GM12878 (cell line): ENCODE measurements around the gene ARFRP1. TPM values are rescaled to one million over a fixed set of nuclear protein-coding genes. Genes with fewer than 3 reads are reported as not detected.

Source experiments
- ATAC-seq: fragments of 200-7000 bp; cut with Tn5 transposase; 3 replicates; pipeline ENCODE4 v1.9.1; 2020; ENCODE audit warnings: mild to moderate bottlenecking, moderate library complexity
- BruUV-seq: library from RNA; stranded (reverse); fragments of 400-500 nt; replicated peaks from 2 replicates; lab custom pipeline; 2021; lab: Mats Ljungman, UMichigan
- CTCF ChIA-PET: fragments of 300-600 bp; sonication (Branson Sonifier 250); formaldehyde crosslinking; extraction: SDS; loops from one replicate; lab custom pipeline; 2021; ENCODE audit warnings: inconsistent platforms; lab: Yijun Ruan, JAX
- POLR2A ChIA-PET: fragments of 350-600 bp; formaldehyde crosslinking; extraction: SDS; loops from one replicate; lab custom pipeline; 2021; ENCODE audit warnings: inconsistent platforms; lab: Charles Lee
- RAD21 ChIA-PET: fragments of 300-600 bp; sonication (Branson Sonifier 250); formaldehyde crosslinking; loops from one replicate; lab custom pipeline; 2023; ENCODE audit warnings: antibody characterized with exemption; ENCODE audit not compliant: unreplicated experiment; lab: Charles Lee
- SMC1A ChIA-PET: fragments of 300-600 bp; sonication (Branson Sonifier 250); formaldehyde crosslinking; loops from one replicate; lab custom pipeline; 2023; ENCODE audit not compliant: unreplicated experiment, uncharacterized antibody; lab: Charles Lee
- DNase-seq: peaks from one replicate; pipeline ENCODE4 v3.0.0-alpha.2; 2011; ENCODE audit warnings: low read depth, low spot score
- FAIRE-seq: peaks from 3 replicates; lab custom pipeline; 2011; peaks lifted over from hg19 to GRCh38; lab: Jason Lieb, UNC
- H2AFZ ChIP-seq: 2 replicates; pipeline ENCODE4 v1.6.0; 2011; ENCODE audit warnings: low read depth, low read length, control low read depth; ENCODE audit not compliant: control insufficient read depth
- H3K27ac ChIP-seq: 2 replicates; pipeline ENCODE4 v1.5.1; 2011; ENCODE audit warnings: control low read depth; ENCODE audit not compliant: control insufficient read depth, insufficient read depth
- H3K27me3 ChIP-seq, 2 experiments: replicated peaks in 1 of 2; 2 replicates each; pipeline versions ENCODE4 v1.6.0 to v1.6.1; 2011; ENCODE audit warnings: low read length in 1 of 2; ENCODE audit not compliant: control insufficient read depth in 2 of 2, insufficient read depth in 2 of 2
- H3K36me3 ChIP-seq, 2 experiments: 2 replicates each; pipeline ENCODE4 v1.5.1; 2011; ENCODE audit warnings: low read length in 1 of 2; ENCODE audit not compliant: control insufficient read depth in 2 of 2, insufficient read depth in 2 of 2
- H3K4me1 ChIP-seq: 2 replicates; pipeline ENCODE4 v1.6.1; 2011; ENCODE audit warnings: mild to moderate bottlenecking, low read length, moderate library complexity, mixed read lengths; ENCODE audit not compliant: control insufficient read depth, insufficient read depth
- H3K4me2 ChIP-seq: 2 replicates; pipeline ENCODE4 v1.6.0; 2011; ENCODE audit warnings: control low read depth; ENCODE audit not compliant: control insufficient read depth, insufficient read depth
- H3K4me3 ChIP-seq: fragments of 200-600 bp; sonication (generic); 2 replicates; pipeline ENCODE4 v1.5.1; 2016
- H3K79me2 ChIP-seq: 2 replicates; pipeline ENCODE4 v1.6.0; 2011; ENCODE audit warnings: low read length; ENCODE audit not compliant: control insufficient read depth, insufficient read depth
- H3K9ac ChIP-seq: 2 replicates; pipeline ENCODE4 v1.8.0; 2011; ENCODE audit warnings: low read length, control low read depth, mixed read lengths; ENCODE audit not compliant: control insufficient read depth, insufficient read depth
- H3K9me3 ChIP-seq: replicated peaks from 3 replicates; pipeline ENCODE4 v1.5.1; 2011; ENCODE audit warnings: mild to moderate bottlenecking, low read length; ENCODE audit not compliant: control insufficient read depth, insufficient read depth
- H4K20me1 ChIP-seq: 2 replicates; pipeline ENCODE4 v1.6.0; 2011; ENCODE audit not compliant: control insufficient read depth, insufficient read depth
- CTCF ChIP-seq, 3 experiments: IDR thresholded peaks in 2 of 3; conservative IDR thresholded peaks in 1 of 3; 2 replicates each; pipeline ENCODE4 v1.5.1; 2011; ENCODE audit warnings: low read depth in 3 of 3, low read length in 3 of 3, mild to moderate bottlenecking in 3 of 3, control low read depth in 2 of 3, moderate library complexity in 2 of 3, inconsistent platforms in 1 of 3, mixed read lengths in 1 of 3; ENCODE audit not compliant: control insufficient read depth in 2 of 3, insufficient read depth in 1 of 3; ENCODE audit errors: extremely low read depth in 1 of 3
- E4F1 ChIP-seq: fragments of 450-650 bp; IDR thresholded peaks from 2 replicates; pipeline ENCODE4 v1.6.1; 2018; ENCODE audit warnings: borderline replicate concordance, mild to moderate bottlenecking; ENCODE audit not compliant: partially characterized antibody
- EP300 ChIP-seq, 2 experiments: fragments of 150-350 bp in 1 of 2; IDR thresholded peaks; 2 replicates each; pipeline ENCODE4 v1.6.1; 2011 to 2012; ENCODE audit warnings: low read depth in 2 of 2, low read length in 2 of 2, borderline replicate concordance in 1 of 2, improper control_type of control experiment in 1 of 2, inconsistent platforms in 1 of 2; ENCODE audit not compliant: control insufficient read depth in 1 of 2
- FOS ChIP-seq: IDR thresholded peaks from 3 replicates; pipeline ENCODE4 v1.6.1; 2011; ENCODE audit warnings: borderline replicate concordance; ENCODE audit not compliant: insufficient read length; ENCODE audit errors: extremely low read depth
- FOXK2 ChIP-seq: fragments of 450-650 bp; IDR thresholded peaks from 2 replicates; pipeline ENCODE4 v1.6.1; 2017; ENCODE audit warnings: mild to moderate bottlenecking, moderate library complexity
- HDAC6 ChIP-seq: fragments of 200-600 bp; sonication (generic); IDR thresholded peaks from one replicate; pipeline ENCODE4 v1.8.0; 2017; ENCODE audit warnings: antibody characterized with exemption; ENCODE audit not compliant: unreplicated experiment
- POLR2A ChIP-seq: IDR thresholded peaks from 2 replicates; pipeline ENCODE4 v1.6.1; 2011; ENCODE audit warnings: low read depth, mild to moderate bottlenecking, low read length
- YY1 ChIP-seq: IDR thresholded peaks from 2 replicates; pipeline ENCODE4 v1.6.1; 2011; ENCODE audit warnings: low read depth, mild to moderate bottlenecking, low read length
- ZBTB33 ChIP-seq: fragments of 450-650 bp; IDR thresholded peaks from 2 replicates; pipeline ENCODE4 v1.6.1; 2017; ENCODE audit warnings: mild to moderate bottlenecking
- WGBS: methylation state at CpG from one replicate; pipeline ENCODE4 v1.1.6; 2016; ENCODE audit warnings: low lambda C conversion rate; ENCODE audit not compliant: insufficient replicate concordance, insufficient coverage; ENCODE audit errors: missing lambda C conversion rate; 5-methylcytosine and 5-hydroxymethylcytosine counted together
- in situ Hi-C: fragments of 300-500 bp; cut with MboI; formaldehyde crosslinking; loops from 9 replicates; pipeline ENCODE4 v1.14.3; 2018; ENCODE audit warnings: mixed read lengths
- intact Hi-C: fragments of 100-400 bp; cut with micrococcal nuclease; formaldehyde crosslinking; loops from one replicate; pipeline ENCODE4 v1.14.2; 2022; ENCODE audit not compliant: unreplicated experiment
- polyA plus RNA-seq, 11 experiments: library from polyadenylated mRNA; depleted of rRNA in 4 of 11; unstranded in 6 of 11; stranded (reverse) in 5 of 11; fragments of >200 nt; fragmentation: Nextera tagmentation in 4 of 11; fragmentation: Illumina TruSeq in 1 of 11; extraction: Ambion mirVana in 4 of 11; extraction: Trizol in 1 of 11; gene quantifications; 1 replicate in 1 of 11; 2 replicates in 10 of 11; pipeline versions ENCODE4 v1.2.1 to v1.2.3, GENCODE V29; 2011 to 2016; ENCODE audit warnings: inconsistent platforms in 2 of 11, missing spikeins in 2 of 11, low read depth in 1 of 11
- total RNA-seq, 4 experiments: library from RNA; depleted of rRNA in 3 of 4; stranded (reverse); fragments of >200 nt in 3 of 4; fragmentation: Illumina TruSeq in 1 of 4; extraction: Trizol in 1 of 4; gene quantifications; 2 replicates each; pipeline versions ENCODE4 v1.2.1 to v1.2.3, GENCODE V29; 2013 to 2021

ARFRP1 gene
- total and polyA plus RNA-seq, 10 of the 15 experiments (the other 5 are each of a cell fraction or from before 2014, with no cell fraction given) = 0.37 to 71.7 (median 34.6) TPM

GRCh38 chr20:63748070-63748933 is 40.5 kb upstream of the ARFRP1 start:
- Histone ChIP-seq H3K4me1 (no peaks in the 10 kb centered on the region), H3K9me3 (no peaks in the 10 kb centered on the region), H3K27me3 (no peaks in the 10 kb centered on the region), H3K4me3 (no peak overlapping the region), H3K4me2 (no peak overlapping the region), H4K20me1 (no peaks in the 10 kb centered on the region), H3K9ac (no peak overlapping the region), H3K27ac (no peak overlapping the region), H3K79me2 (no peaks in the 10 kb centered on the region), H3K36me3 (no peaks in the 10 kb centered on the region; a peak in 1 of 4 replicates), H2AFZ (no peak overlapping the region)
- WGBS = 65% methylated on average over 19 of the region's 20 CpGs
- TF ChIP-seq EP300 (IDR thresholded peaks at IDR 0.05; ENCODE audit: borderline replicate concordance in 1 of 2, control insufficient read depth in 1 of 2, low read depth in 2 of 2, low read length in 2 of 2) = no peak
- no peak for TF ChIP-seq HDAC6
- RAD21 ChIA-PET = no interaction called here
- FAIRE-seq (no peak), ATAC-seq (peak; percentile 30; the same call in 2 of the 3 replicates), DNase-seq (no peak)
- intact Hi-C loops = no loop called here
- SMC1A ChIA-PET = no interaction called here
- in situ Hi-C loops = no loop called here
- CTCF ChIA-PET = no interaction called here
- POLR2A ChIA-PET = no interaction called here
- BruUV-seq = no TSS peak

GRCh38 chr20:63747622-63748069 is 39.9 kb upstream of the ARFRP1 start:
- no peak for FAIRE-seq
- Histone ChIP-seq H2AFZ (no peak overlapping the region), H3K79me2 (no peaks in the 10 kb centered on the region), H4K20me1 (no peaks in the 10 kb centered on the region), H3K27me3 (no peaks in the 10 kb centered on the region), H3K4me1 (no peaks in the 10 kb centered on the region), H3K4me2 (no peak overlapping the region), H3K9ac (no peak overlapping the region), H3K4me3 (no peak overlapping the region), H3K9me3 (no peaks in the 10 kb centered on the region), H3K27ac (no peak overlapping the region), H3K36me3 (peaks cover 0 to 2% of the 10 kb centered on the region in 2 experiments; a peak in 1 of 4 replicates)
- BruUV-seq = no TSS peak
- intact Hi-C loops (no loop called here), in situ Hi-C loops (no loop called here)
- peak; percentile 51 for ATAC-seq
- POLR2A ChIA-PET = no interaction called here
- SMC1A ChIA-PET = no interaction called here
- RAD21 ChIA-PET = no interaction called here
- no peak for DNase-seq
- CTCF ChIA-PET = no interaction called here
- WGBS = 41% methylated on average over 12 of the region's 13 CpGs
- TF ChIP-seq YY1 (no peak), ZBTB33 (no peak), POLR2A (no peak), E4F1 (no peak), FOXK2 (no peak), FOS (no peak), CTCF (IDR thresholded peaks at IDR 0.05 in 2 of 3, conservative IDR thresholded peaks at IDR 0.05 in 1 of 3; ENCODE audit: control insufficient read depth in 2 of 3, extremely low read depth in 1 of 3, insufficient read depth in 1 of 3, low read depth in 3 of 3, low read length in 3 of 3) (no peak)
